ENCODE data around the gene RALY. TPM values are rescaled to one million over a fixed set of nuclear protein-coding genes. Genes with fewer than 3 reads are reported as not detected.
A peak's percentile ranks its signal among the peaks of the same experiment; 100 is the strongest.

Gene RALY
- total and polyA plus RNA-seq, 5 donors from 2014 or later, result 160 to 216 (median 191) TPM

DNA sequence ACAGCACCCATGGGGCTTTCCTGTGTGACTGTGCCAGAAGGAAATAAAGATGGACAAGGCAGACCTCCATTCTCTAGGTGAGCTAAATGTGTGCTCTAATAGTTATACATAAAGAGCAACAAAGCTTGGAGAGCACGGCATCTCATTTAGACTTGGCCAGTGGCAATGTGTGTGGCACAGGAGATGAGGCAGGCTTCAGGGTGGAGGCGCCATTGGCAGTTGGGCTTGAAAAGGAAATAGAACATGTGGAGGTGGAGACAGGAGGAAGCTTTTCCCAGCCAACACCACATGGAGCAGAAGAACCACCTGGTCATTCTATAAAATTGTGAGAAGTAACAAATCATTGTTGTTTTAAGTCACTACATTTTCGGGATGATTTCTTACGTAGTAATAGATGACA lies 3.6 kb upstream of the RALY start:
- Mint-ChIP-seq H3K9me3 (no peaks in the 10 kb centered on the region), H3K27me3 (peaks cover 5% of the 10 kb centered on the region), H3K4me1 (peaks cover 0 to 50% (median 28%) of the 10 kb centered on the region in 4 donors), H3K4me3 (peak overlapping the region; percentile 30 to 97 (median 58)), H3K36me3 (peaks cover 7% of the 10 kb centered on the region), H3K27ac (peak overlapping the region in 1 of 3 donors; percentile 66)
- Histone ChIP-seq H3K27me3 (ENCODE audit: control insufficient read depth, insufficient read depth, low read length) (no peaks in the 10 kb centered on the region), H3K27ac (ENCODE audit: insufficient read depth, low read length, poor library complexity, severe bottlenecking) (no peak overlapping the region), H3K4me3 (ENCODE audit: low read depth, low read length) (peak overlapping the region; percentile 21), H3K9me3 (ENCODE audit: control insufficient read depth in 2 of 2, low read length in 2 of 2) (no peaks in the 10 kb centered on the region), H3K4me1 (ENCODE audit: control insufficient read depth, insufficient read depth, low read length, poor library complexity, severe bottlenecking) (peaks cover 21% of the 10 kb centered on the region), H3K36me3 (ENCODE audit: control insufficient read depth, insufficient read depth, low read length) (no peaks in the 10 kb centered on the region)
- ATAC-seq (ENCODE audit: low read depth in 2 of 2) (no peak), DNase-seq (no peak)

DNA sequence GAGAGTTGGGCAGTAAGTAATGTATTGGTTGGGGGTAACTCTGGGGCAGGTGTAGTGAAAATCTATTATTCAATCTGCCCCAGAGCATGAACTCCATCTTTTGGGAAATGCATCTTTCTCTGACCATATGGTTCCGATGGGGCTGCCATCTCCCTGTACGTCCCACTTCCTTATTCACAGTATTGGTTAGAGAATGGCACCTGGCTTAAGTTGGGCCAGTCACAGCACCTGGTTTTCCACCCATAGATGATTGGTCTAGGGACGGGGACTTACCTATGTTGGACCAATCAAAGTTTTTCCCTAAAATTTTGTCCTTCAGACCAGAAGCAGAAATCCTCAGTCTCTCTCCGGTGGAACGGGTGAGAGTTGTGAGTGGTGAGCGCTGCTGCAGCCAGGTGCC lies 2.2 kb upstream of the RALY start:
- Mint-ChIP-seq H3K27ac (peak overlapping the region; percentile 71 to 98 (median 83)), H3K4me3 (peak overlapping the region; percentile 61 to 99 (median 98)), H3K4me1 (peaks cover 5 to 63% (median 38%) of the 10 kb centered on the region in 4 donors), H3K27me3 (peaks cover 5% of the 10 kb centered on the region), H3K9me3 (no peaks in the 10 kb centered on the region), H3K36me3 (peaks cover 7% of the 10 kb centered on the region)
- Histone ChIP-seq H3K9me3 (ENCODE audit: control insufficient read depth in 2 of 2, low read length in 2 of 2) (no peaks in the 10 kb centered on the region), H3K27ac (ENCODE audit: insufficient read depth, low read length, poor library complexity, severe bottlenecking) (no peak overlapping the region), H3K36me3 (ENCODE audit: control insufficient read depth, insufficient read depth, low read length) (no peaks in the 10 kb centered on the region), H3K27me3 (ENCODE audit: control insufficient read depth, insufficient read depth, low read length) (no peaks in the 10 kb centered on the region), H3K4me3 (ENCODE audit: low read depth, low read length) (peak overlapping the region; percentile 97), H3K4me1 (ENCODE audit: control insufficient read depth, insufficient read depth, low read length, poor library complexity, severe bottlenecking) (peaks cover 35% of the 10 kb centered on the region)
- no peak for ATAC-seq (ENCODE audit: low read depth in 2 of 2)
- no peak for DNase-seq

DNA sequence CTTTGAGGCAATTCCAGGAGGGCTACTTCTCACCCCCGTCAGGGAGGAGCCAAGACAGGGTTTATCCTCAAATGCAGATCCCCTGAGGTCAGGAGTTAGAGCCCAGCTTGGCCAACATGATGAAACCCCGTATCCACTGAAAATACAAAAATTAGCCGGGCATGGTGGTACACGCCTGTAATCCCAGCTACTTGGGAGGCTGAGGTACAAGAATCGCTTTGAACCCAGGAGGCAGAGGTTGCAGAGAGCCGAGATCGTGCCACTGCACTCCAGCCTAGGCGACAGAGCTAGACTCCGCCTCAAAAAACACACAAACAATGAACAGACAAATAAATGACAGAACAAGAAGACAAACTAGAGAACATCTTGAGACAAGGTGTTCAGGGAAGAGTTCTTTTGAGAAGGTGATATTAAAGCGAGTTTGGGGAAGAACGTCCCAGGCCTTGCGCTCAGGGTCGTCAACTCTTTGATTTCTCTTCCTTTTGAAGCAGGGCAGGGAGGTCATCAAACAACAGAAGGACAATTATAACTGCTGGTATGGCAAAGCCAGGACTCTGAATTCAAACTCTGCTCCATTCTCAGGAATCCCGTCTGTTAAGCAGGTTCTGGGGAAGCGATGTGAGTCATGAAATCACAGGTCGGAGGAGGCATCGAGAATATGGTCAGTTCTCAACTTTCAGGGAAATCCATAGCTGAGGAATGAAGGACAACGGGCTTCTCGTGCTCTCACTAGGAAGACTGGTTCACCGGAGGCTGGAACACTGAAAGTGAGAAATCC lies 1.4 kb upstream of the RALY start:
- DNase-seq (no peak), ATAC-seq (ENCODE audit: low read depth in 2 of 2) (no peak)
- Histone ChIP-seq H3K4me3 (ENCODE audit: low read depth, low read length) (peak overlapping the region; percentile 97), H3K9me3 (ENCODE audit: control insufficient read depth in 2 of 2, low read length in 2 of 2) (no peaks in the 10 kb centered on the region), H3K4me1 (ENCODE audit: control insufficient read depth, insufficient read depth, low read length, poor library complexity, severe bottlenecking) (peaks cover 43% of the 10 kb centered on the region), H3K27ac (ENCODE audit: insufficient read depth, low read length, poor library complexity, severe bottlenecking) (peak overlapping the region; percentile 94), H3K27me3 (ENCODE audit: control insufficient read depth, insufficient read depth, low read length) (no peaks in the 10 kb centered on the region), H3K36me3 (ENCODE audit: control insufficient read depth, insufficient read depth, low read length) (peaks cover under 1% of the 10 kb centered on the region)
- Mint-ChIP-seq H3K36me3 (peaks cover 7% of the 10 kb centered on the region), H3K9me3 (no peaks in the 10 kb centered on the region), H3K27ac (peak overlapping the region; percentile 98 to 99 (median 99)), H3K4me1 (peaks cover 5 to 71% (median 46%) of the 10 kb centered on the region in 4 donors), H3K4me3 (peak overlapping the region; percentile 97 to 100 (median 98)), H3K27me3 (peaks cover 5% of the 10 kb centered on the region)

DNA sequence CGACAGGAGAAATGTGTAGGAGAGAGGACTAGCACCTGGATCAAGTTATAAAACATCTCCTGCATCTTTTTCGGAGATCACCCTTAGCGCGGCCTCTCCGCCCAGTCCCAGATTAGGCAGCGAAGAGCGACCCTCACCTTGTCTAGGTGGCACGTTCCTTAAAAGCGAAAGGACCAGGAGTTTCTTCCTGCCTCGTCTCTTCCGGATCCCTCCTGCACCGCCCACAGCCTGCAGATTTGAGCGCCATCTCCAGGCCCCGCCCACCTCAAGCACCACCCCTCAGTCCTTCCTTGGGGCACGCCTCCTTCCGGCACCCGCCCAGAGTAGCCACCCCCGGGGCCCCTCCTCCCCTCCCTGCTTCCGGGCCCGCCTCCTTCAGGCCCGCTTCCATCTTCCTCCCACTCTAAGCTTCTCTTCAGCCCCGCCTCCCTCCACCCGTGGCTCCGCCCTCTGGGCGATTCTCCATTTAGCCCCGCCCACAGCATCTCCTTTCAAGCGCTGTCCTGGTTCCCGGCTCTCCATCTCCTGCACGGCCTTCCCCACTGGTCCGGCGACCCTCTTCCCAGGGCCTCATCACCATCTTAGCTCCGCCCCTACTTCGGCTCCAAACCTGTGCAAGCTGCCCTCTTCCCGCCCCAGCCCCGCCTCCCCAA lies 662 bp upstream of the RALY start:
- peak overlapping the region; percentile 94 for H3K27ac ChIP-seq (ENCODE audit: insufficient read depth, low read length, poor library complexity, severe bottlenecking)
- Mint-ChIP-seq H3K4me3 (peak overlapping the region; percentile 97 to 100 (median 98)), H3K9me3 (no peaks in the 10 kb centered on the region), H3K36me3 (peaks cover 10% of the 10 kb centered on the region), H3K27me3 (peaks cover 5% of the 10 kb centered on the region), H3K4me1 (peaks cover 5 to 78% (median 52%) of the 10 kb centered on the region in 4 donors), H3K27ac (peak overlapping the region; percentile 98 to 99 (median 99))
- peaks cover 3% of the 10 kb centered on the region for H3K36me3 ChIP-seq (ENCODE audit: control insufficient read depth, insufficient read depth, low read length)
- H3K27me3 ChIP-seq (ENCODE audit: control insufficient read depth, insufficient read depth, low read length), result no peaks in the 10 kb centered on the region
- H3K9me3 ChIP-seq (ENCODE audit: control insufficient read depth in 2 of 2, low read length in 2 of 2), result no peaks in the 10 kb centered on the region
- ATAC-seq (ENCODE audit: low read depth in 2 of 2), result peak; percentile 85 to 87
- H3K4me3 ChIP-seq (ENCODE audit: low read depth, low read length), result peak overlapping the region; percentile 97
- peaks cover 50% of the 10 kb centered on the region for H3K4me1 ChIP-seq (ENCODE audit: control insufficient read depth, insufficient read depth, low read length, poor library complexity, severe bottlenecking)
- DNase-seq, result peak; percentile 99 to 100 (median 99)

DNA sequence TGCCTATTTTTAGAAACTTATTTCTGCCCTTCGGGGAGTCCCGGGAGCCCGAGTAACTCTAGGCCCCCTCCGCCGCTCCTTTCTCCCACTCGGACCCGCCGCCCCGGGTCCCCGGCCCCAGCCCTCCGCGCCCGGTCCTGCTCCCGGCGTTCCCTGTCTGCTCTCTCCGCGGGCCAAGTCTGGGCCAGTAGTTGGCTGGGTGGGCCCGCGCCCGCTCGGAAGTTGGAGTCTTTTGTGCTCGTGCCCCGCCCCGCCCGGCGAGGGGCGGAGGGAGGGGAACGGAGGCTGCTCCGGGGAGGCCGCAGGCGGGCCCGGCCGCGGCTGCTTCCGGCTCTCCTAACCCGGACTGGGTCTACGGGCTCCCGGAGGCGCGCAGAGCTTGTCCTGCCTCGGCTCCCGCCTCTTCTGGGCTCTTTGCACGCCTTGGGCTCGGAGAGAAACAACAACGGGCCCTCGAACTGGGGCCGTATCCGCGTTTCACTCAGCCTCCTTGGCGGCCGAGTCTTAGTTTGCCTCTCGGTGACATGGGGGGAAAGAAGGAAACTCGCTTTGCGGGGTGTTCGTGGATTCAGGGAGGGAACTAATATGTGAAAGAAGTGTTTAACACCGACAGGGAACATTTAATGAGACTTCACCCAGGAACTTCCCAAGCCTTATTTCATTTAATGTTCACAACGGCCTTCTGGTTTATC lies 657 bp downstream of the RALY start:
- Histone ChIP-seq H3K27me3 (ENCODE audit: control insufficient read depth, insufficient read depth, low read length) (no peaks in the 10 kb centered on the region), H3K9me3 (ENCODE audit: control insufficient read depth in 2 of 2, low read length in 2 of 2) (no peaks in the 10 kb centered on the region), H3K4me1 (ENCODE audit: control insufficient read depth, insufficient read depth, low read length, poor library complexity, severe bottlenecking) (peaks cover 63% of the 10 kb centered on the region), H3K4me3 (ENCODE audit: low read depth, low read length) (peak overlapping the region; percentile 94), H3K27ac (ENCODE audit: insufficient read depth, low read length, poor library complexity, severe bottlenecking) (peak overlapping the region; percentile 94), H3K36me3 (ENCODE audit: control insufficient read depth, insufficient read depth, low read length) (peaks cover 3% of the 10 kb centered on the region)
- ATAC-seq (ENCODE audit: low read depth in 2 of 2) (peak; percentile 15 to 19), DNase-seq (peak; percentile 75 to 89 (median 76))
- Mint-ChIP-seq H3K4me3 (peak overlapping the region; percentile 95 to 99 (median 98)), H3K27me3 (peaks cover 5% of the 10 kb centered on the region), H3K36me3 (peaks cover 4% of the 10 kb centered on the region), H3K4me1 (peaks cover 5 to 83% (median 62%) of the 10 kb centered on the region in 4 donors), H3K9me3 (no peaks in the 10 kb centered on the region), H3K27ac (peak overlapping the region; percentile 85 to 99 (median 98))

DNA sequence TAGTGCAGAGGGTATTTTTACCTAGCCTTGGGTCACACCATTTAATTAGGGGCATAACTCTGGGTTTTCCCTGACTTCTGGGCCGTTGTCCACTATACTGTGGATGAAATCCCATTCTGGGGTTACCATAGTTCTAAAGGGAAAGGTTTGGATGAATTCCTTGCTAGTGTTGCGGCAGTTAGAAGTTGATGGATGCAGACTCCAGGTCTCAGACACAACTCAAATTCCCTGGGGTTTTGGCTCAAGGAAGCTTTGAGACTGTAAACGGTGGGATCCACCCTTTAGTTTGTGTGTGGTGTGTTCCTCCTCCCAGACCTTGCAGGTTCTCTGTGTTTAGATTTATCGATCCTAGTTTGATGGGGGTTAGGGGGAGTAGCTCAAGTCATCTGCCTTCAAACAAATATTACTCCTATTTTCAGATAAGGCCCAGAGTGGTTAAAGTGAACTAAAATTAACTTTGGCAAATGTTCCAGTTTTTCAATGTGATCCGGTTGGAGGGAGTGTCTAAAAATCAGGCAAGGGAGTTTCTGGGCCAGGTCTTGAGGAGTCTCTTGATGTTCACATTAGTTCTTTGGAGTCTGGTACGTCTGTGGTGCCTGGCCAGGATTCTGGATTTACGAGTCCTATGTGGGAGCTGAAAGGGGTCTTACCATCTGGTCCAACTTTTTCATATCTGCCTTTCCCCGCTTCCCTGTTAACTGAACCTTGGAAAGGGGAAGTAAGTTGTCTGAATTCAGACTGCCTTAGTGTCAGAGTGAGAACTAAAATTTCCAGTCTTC lies 1.5 kb downstream of the RALY start:
- Mint-ChIP-seq H3K4me1 (peaks cover 10 to 85% (median 68%) of the 10 kb centered on the region in 4 donors), H3K27ac (peak overlapping the region; percentile 85 to 99 (median 98)), H3K27me3 (peaks cover 5% of the 10 kb centered on the region), H3K36me3 (peaks cover 4% of the 10 kb centered on the region), H3K9me3 (no peaks in the 10 kb centered on the region), H3K4me3 (peak overlapping the region; percentile 95 to 99 (median 98))
- peak overlapping the region; percentile 94 for H3K4me3 ChIP-seq (ENCODE audit: low read depth, low read length)
- ATAC-seq (ENCODE audit: low read depth in 2 of 2) (no peak), DNase-seq (no peak)
- no peak overlapping the region for H3K27ac ChIP-seq (ENCODE audit: insufficient read depth, low read length, poor library complexity, severe bottlenecking)
- H3K4me1 ChIP-seq (ENCODE audit: control insufficient read depth, insufficient read depth, low read length, poor library complexity, severe bottlenecking), result peaks cover 72% of the 10 kb centered on the region
- peaks cover 3% of the 10 kb centered on the region for H3K36me3 ChIP-seq (ENCODE audit: control insufficient read depth, insufficient read depth, low read length)
- no peaks in the 10 kb centered on the region for H3K27me3 ChIP-seq (ENCODE audit: control insufficient read depth, insufficient read depth, low read length)
- no peaks in the 10 kb centered on the region for H3K9me3 ChIP-seq (ENCODE audit: control insufficient read depth in 2 of 2, low read length in 2 of 2)
